Tibial nerve (tissue), 4 donors: ENCODE measurements around the gene GCSAM. TPM values are rescaled to one million over a fixed set of nuclear protein-coding genes. Genes with fewer than 3 reads are reported as not detected.

Experiments used
- DNase-seq, 2 donors: peaks; one replicate each; pipeline ENCODE4 v3.0.0-alpha.2; 2019; ENCODE audit warnings: low spot score in 2 of 2
- H3K27ac ChIP-seq, 4 donors: fragments of 200-600 bp; sonication (generic) in 3 of 4; one replicate each; pipeline ENCODE4 v1.5.1; 2017 to 2019; ENCODE audit warnings: mild to moderate bottlenecking in 1 of 4
- H3K27me3 ChIP-seq, 2 donors: fragments of 200-600 bp; sonication (generic) in 1 of 2; one replicate each; pipeline versions ENCODE4 v1.5.1 to v1.6.0; 2017 to 2019
- H3K36me3 ChIP-seq, 3 donors: fragments of 200-600 bp; sonication (generic); one replicate each; pipeline ENCODE4 v1.5.1; 2018 to 2019
- H3K4me1 ChIP-seq, 4 donors: fragments of 200-600 bp; sonication (generic) in 3 of 4; one replicate each; pipeline ENCODE4 v1.5.1; 2017 to 2019
- H3K4me3 ChIP-seq, 4 donors: fragments of 200-600 bp; sonication (generic) in 3 of 4; one replicate each; pipeline ENCODE4 v1.5.1; 2017 to 2019; ENCODE audit warnings: mild to moderate bottlenecking in 1 of 4, moderate library complexity in 1 of 4
- H3K9me3 ChIP-seq, 4 donors: fragments of 200-600 bp; sonication (generic) in 3 of 4; one replicate each; pipeline ENCODE4 v1.5.1; 2017 to 2019
- CTCF ChIP-seq, 5 experiments: fragments of 200-600 bp in 3 of 5; fragments of 450-650 bp in 2 of 5; sonication (generic) in 3 of 5; IDR thresholded peaks; one replicate each; pipeline ENCODE4 v1.5.1; 2016 to 2019; ENCODE audit warnings: antibody characterized with exemption in 5 of 5, mild to moderate bottlenecking in 3 of 5, moderate library complexity in 2 of 5
- EP300 ChIP-seq, 2 donors: sonication (generic); formaldehyde crosslinking; IDR thresholded peaks; one replicate each; pipeline ENCODE4 v1.6.1; 2017; ENCODE audit warnings: antibody characterized with exemption in 2 of 2, mild to moderate bottlenecking in 1 of 2
- POLR2A ChIP-seq, 2 donors: fragments of 450-650 bp; IDR thresholded peaks; one replicate each; pipeline ENCODE4 v1.6.1; 2017; ENCODE audit warnings: antibody characterized with exemption in 2 of 2, mild to moderate bottlenecking in 2 of 2, moderate library complexity in 2 of 2
- WGBS, 2 donors: methylation state at CpG; one replicate each; pipeline ENCODE4 v1.1.5; 2018; 5-methylcytosine and 5-hydroxymethylcytosine counted together
- total RNA-seq, 4 donors: library from RNA; depleted of rRNA; stranded (reverse); fragments of >200 nt; gene quantifications; one replicate each; pipeline ENCODE4 v1.1.0, GENCODE V29; 2016

GCSAM gene
- 1 to 10 TPM in 1 of 4 donors, under 1 TPM in 1, not detected in 2; under 0.01 to 2.0 TPM for total RNA-seq

- WGBS, 2 donors: 63 to 67% methylated on average over 5 of the region's 5 CpGs
- Histone ChIP-seq H3K27ac (peak within 1 kb of the TSS in 1 of 4 donors; percentile 35), H3K9me3 (no peaks in the 10 kb centered on the region), H3K4me3 (no peak within 1 kb of the TSS), H3K4me1 (peaks cover 0 to 11% (median 6%) of the 10 kb centered on the region in 4 donors), H3K27me3 (no peaks in the 10 kb centered on the region), H3K36me3 (no peaks in the 10 kb centered on the region)
- DNase-seq: peak; percentile 16 to 40
- no peak for TF ChIP-seq POLR2A (IDR thresholded peaks at IDR 0.05)
- TF ChIP-seq CTCF (IDR thresholded peaks at IDR 0.05): no peak
- TF ChIP-seq EP300 (IDR thresholded peaks at IDR 0.05): peak in 1 of 2 donors; percentile 51
Measured at GRCh38 chr3:112132975-112133448, at the start of gene GCSAM. TSS of gene GCSAM (minus strand) at chr3:112133248. CDS start at chr3:112133120, 128 bp downstream.

- 83 to 84% methylated on average over 6 of the region's 6 CpGs for WGBS, 2 donors
- DNase-seq: no peak
- Histone ChIP-seq H3K27ac (no peak overlapping the region), H3K4me1 (no peaks in the 10 kb centered on the region), H3K4me3 (no peak overlapping the region), H3K36me3 (no peaks in the 10 kb centered on the region), H3K27me3 (no peaks in the 10 kb centered on the region), H3K9me3 (no peaks in the 10 kb centered on the region)
- no peak for TF ChIP-seq EP300 (IDR thresholded peaks at IDR 0.05)
- TF ChIP-seq CTCF (IDR thresholded peaks at IDR 0.05): no peak
- no peak for TF ChIP-seq POLR2A (IDR thresholded peaks at IDR 0.05)
Measured at GRCh38 chr3:112175646-112176045, 42.6 kb upstream of the GCSAM start.

GRCh38 chr3:112175037-112175436, 42.0 kb upstream of the GCSAM start:
- DNase-seq: no peak
- WGBS, 2 donors: 94 to 96% methylated on average over 5 of the region's 5 CpGs
- no peak for TF ChIP-seq POLR2A (IDR thresholded peaks at IDR 0.05)
- TF ChIP-seq CTCF (IDR thresholded peaks at IDR 0.05): no peak
- no peak for TF ChIP-seq EP300 (IDR thresholded peaks at IDR 0.05)
- Histone ChIP-seq H3K36me3 (no peaks in the 10 kb centered on the region), H3K4me1 (no peaks in the 10 kb centered on the region), H3K4me3 (no peak overlapping the region), H3K27ac (no peak overlapping the region), H3K9me3 (no peaks in the 10 kb centered on the region), H3K27me3 (no peaks in the 10 kb centered on the region)

- no peak overlapping the region for H3K27ac ChIP-seq
- no peak for TF ChIP-seq POLR2A (IDR thresholded peaks at IDR 0.05)
- TF ChIP-seq EP300 (IDR thresholded peaks at IDR 0.05): no peak
- TF ChIP-seq CTCF (IDR thresholded peaks at IDR 0.05): no peak
- no peak for DNase-seq
- H3K36me3 ChIP-seq: no peaks in the 10 kb centered on the region
- no peaks in the 10 kb centered on the region for H3K27me3 ChIP-seq
- 93 to 95% methylated on average over 3 of the region's 3 CpGs for WGBS, 2 donors
- no peak overlapping the region for H3K4me3 ChIP-seq
- no peaks in the 10 kb centered on the region for H3K4me1 ChIP-seq
- peaks cover 0 to 2% (median 0%) of the 10 kb centered on the region in 4 donors for H3K9me3 ChIP-seq
Measured at GRCh38 chr3:112171144-112171543, 38.1 kb upstream of the GCSAM start.

GRCh38 chr3:112170046-112170445, 37.0 kb upstream of the GCSAM start:
- no peak for DNase-seq
- Histone ChIP-seq H3K27ac (no peak overlapping the region), H3K27me3 (no peaks in the 10 kb centered on the region), H3K36me3 (no peaks in the 10 kb centered on the region), H3K9me3 (peaks cover 0 to 13% (median 0%) of the 10 kb centered on the region in 4 donors), H3K4me3 (no peak overlapping the region), H3K4me1 (no peaks in the 10 kb centered on the region)
- WGBS, 2 donors: 51 to 59% methylated on average over 2 of the region's 2 CpGs
- TF ChIP-seq EP300 (IDR thresholded peaks at IDR 0.05): no peak
- TF ChIP-seq CTCF (IDR thresholded peaks at IDR 0.05): no peak
- no peak for TF ChIP-seq POLR2A (IDR thresholded peaks at IDR 0.05)
